Transverse colon (tissue), 4 donors: ENCODE measurements around the gene MPP2. TPM values are rescaled to one million over a fixed set of nuclear protein-coding genes. Genes with fewer than 3 reads are reported as not detected.

Source experiments
- DNase-seq: peaks from one replicate; pipeline ENCODE4 v3.0.0-alpha.2; 2019
- H3K27ac ChIP-seq, 4 donors: fragments of 200-600 bp; sonication (generic); 2 replicates each; pipeline ENCODE4 v1.5.1; 2016 to 2018; ENCODE audit warnings: inconsistent platforms in 4 of 4
- H3K27me3 ChIP-seq: fragments of 200-600 bp; sonication (generic); 2 replicates; pipeline ENCODE4 v1.5.1; 2017; ENCODE audit warnings: inconsistent platforms
- H3K36me3 ChIP-seq, 4 donors: fragments of 200-600 bp; sonication (generic); 2 replicates each; pipeline ENCODE4 v1.5.1; 2017 to 2019; ENCODE audit warnings: inconsistent platforms in 4 of 4
- H3K4me1 ChIP-seq, 4 donors: fragments of 200-600 bp; sonication (generic); 2 replicates each; pipeline ENCODE4 v1.5.1; 2017 to 2020; ENCODE audit warnings: inconsistent platforms in 4 of 4
- H3K4me3 ChIP-seq, 4 donors: fragments of 200-600 bp; sonication (generic); 1 replicate in 1 of 4; 2 replicates in 3 of 4; pipeline versions ENCODE4 v1.5.1 to v1.6.1; 2017 to 2019; ENCODE audit warnings: inconsistent platforms in 4 of 4
- H3K9me3 ChIP-seq, 2 donors: fragments of 200-600 bp; sonication (generic); 2 replicates each; pipeline ENCODE4 v1.5.1; 2017 to 2019; ENCODE audit warnings: inconsistent platforms in 2 of 2
- EP300 ChIP-seq: sonication (generic); formaldehyde crosslinking; IDR thresholded peaks from one replicate; pipeline ENCODE4 v1.6.1; 2017; ENCODE audit warnings: antibody characterized with exemption, low read depth
- POLR2A ChIP-seq: fragments of 450-650 bp; IDR thresholded peaks from one replicate; pipeline ENCODE4 v1.6.1; 2016; ENCODE audit warnings: antibody characterized with exemption, mild to moderate bottlenecking, moderate library complexity
- POLR2AphosphoS5 ChIP-seq, 3 donors: sonication (generic); formaldehyde crosslinking; IDR thresholded peaks; one replicate each; pipeline ENCODE4 v1.6.1; 2016; ENCODE audit warnings: antibody characterized with exemption in 3 of 3
- WGBS, 2 donors: methylation state at CpG; one replicate each; pipeline ENCODE4 v1.1.5; 2018; ENCODE audit warnings: low coverage in 1 of 2; 5-methylcytosine and 5-hydroxymethylcytosine counted together
- in situ Hi-C, 4 donors: fragments of 200-750 bp; cut with MboI; loops; one replicate each; pipeline versions ENCODE4 v1.15.0 to v1.15.1; 2017; ENCODE audit warnings: low sequenced_read_pairs in 3 of 4, low pct_ligation_motif_present in 1 of 4, low pct_unique_long_range_greater_than_20kb in 1 of 4
- intact Hi-C: fragments of 100-400 bp; cut with DNase I; formaldehyde crosslinking; loops from one replicate; pipeline ENCODE4 v1.15.1; 2023; ENCODE audit warnings: low total_unique reads
- total RNA-seq, 4 donors: library from RNA; depleted of rRNA; stranded (reverse); fragments of >200 nt; gene quantifications; one replicate each; pipeline ENCODE4 v1.1.0, GENCODE V29; 2016
- TF ChIP-seq, protein P1 (sequence below), 5 experiments: fragments of 200-600 bp in 3 of 5; fragments of 450-650 bp in 2 of 5; sonication (generic) in 3 of 5; IDR thresholded peaks; 1 replicate in 2 of 5; 2 replicates in 3 of 5; pipeline ENCODE4 v1.5.1; 2016 to 2017; ENCODE audit warnings: antibody characterized with exemption in 5 of 5, inconsistent platforms in 3 of 5, mild to moderate bottlenecking in 2 of 5, moderate library complexity in 1 of 5

MPP2 gene
- total RNA-seq, 4 donors from 2014 or later, result 3.4 to 4.9 (median 4.2) TPM

DNA sequence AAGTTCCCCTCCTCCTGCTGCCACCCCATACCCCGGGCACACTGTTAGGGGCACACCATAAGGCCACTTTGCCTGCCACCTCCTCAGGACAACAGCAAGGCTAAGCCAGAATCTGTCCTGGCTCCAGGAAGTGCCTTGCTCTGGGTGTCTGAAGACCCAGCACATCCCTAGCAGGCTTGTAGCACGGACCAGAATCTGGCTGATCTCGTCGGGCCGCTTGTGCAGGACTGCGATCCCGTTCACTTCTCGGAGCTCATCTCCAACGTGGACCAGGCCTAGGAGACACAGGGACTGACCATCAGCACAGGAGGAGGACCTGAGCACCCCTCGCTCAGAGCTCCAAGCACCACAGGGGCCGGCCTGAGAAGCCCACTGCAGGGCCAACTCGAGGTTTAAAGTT lies 81.8 kb downstream of the MPP2 start:
- H3K9me3 ChIP-seq, result no peaks in the 10 kb centered on the region
- no peak overlapping the region for H3K4me3 ChIP-seq
- H3K27me3 ChIP-seq, result no peaks in the 10 kb centered on the region
- peaks cover 0 to 8% (median 6%) of the 10 kb centered on the region in 4 donors for H3K4me1 ChIP-seq
- no peak for TF ChIP-seq EP300
- TF ChIP-seq, protein P1, sequence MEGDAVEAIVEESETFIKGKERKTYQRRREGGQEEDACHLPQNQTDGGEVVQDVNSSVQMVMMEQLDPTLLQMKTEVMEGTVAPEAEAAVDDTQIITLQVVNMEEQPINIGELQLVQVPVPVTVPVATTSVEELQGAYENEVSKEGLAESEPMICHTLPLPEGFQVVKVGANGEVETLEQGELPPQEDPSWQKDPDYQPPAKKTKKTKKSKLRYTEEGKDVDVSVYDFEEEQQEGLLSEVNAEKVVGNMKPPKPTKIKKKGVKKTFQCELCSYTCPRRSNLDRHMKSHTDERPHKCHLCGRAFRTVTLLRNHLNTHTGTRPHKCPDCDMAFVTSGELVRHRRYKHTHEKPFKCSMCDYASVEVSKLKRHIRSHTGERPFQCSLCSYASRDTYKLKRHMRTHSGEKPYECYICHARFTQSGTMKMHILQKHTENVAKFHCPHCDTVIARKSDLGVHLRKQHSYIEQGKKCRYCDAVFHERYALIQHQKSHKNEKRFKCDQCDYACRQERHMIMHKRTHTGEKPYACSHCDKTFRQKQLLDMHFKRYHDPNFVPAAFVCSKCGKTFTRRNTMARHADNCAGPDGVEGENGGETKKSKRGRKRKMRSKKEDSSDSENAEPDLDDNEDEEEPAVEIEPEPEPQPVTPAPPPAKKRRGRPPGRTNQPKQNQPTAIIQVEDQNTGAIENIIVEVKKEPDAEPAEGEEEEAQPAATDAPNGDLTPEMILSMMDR (IDR thresholded peaks at IDR 0.05), result no peak
- TF ChIP-seq POLR2A, result no peak
- TF ChIP-seq POLR2AphosphoS5 (IDR thresholded peaks at IDR 0.05), result no peak
- intact Hi-C loops (no loop called here), in situ Hi-C loops (no loop called here)
- 88% methylated on average over 12 of the region's 12 CpGs; no CpG with 5 or more reads in 1 of the 2 donors for WGBS, 2 donors
- no peak for DNase-seq
- H3K36me3 ChIP-seq, result no peaks in the 10 kb centered on the region
- no peak overlapping the region for H3K27ac ChIP-seq

Other genes starting within 250 kb of the MPP2 start
- gene MEOX1, start 245.6 kb downstream of the MPP2 start, total RNA-seq, result 1 to 10 TPM in 1 of 4 donors, under 1 TPM in 2, not detected in 1; 0.32 to 4.5 (median 0.96) TPM
- not detected for gene SOST, start 148.7 kb downstream of the MPP2 start, total RNA-seq
- 100 to 1,000 TPM in 1 of 4 donors, 10 to 100 TPM in 3; 52.7 to 145 (median 70.9) TPM for gene DUSP3, start 128.6 kb downstream of the MPP2 start, total RNA-seq
- not detected for gene CFAP97D1, start 127.1 kb downstream of the MPP2 start, total RNA-seq
- gene MPP3, start 74.4 kb downstream of the MPP2 start, total RNA-seq, result 10 to 100 TPM in 1 of 4 donors, 1 to 10 TPM in 3; 6.8 to 10.7 (median 7.5) TPM
- 10 to 100 TPM in 1 of 4 donors, 1 to 10 TPM in 1, under 1 TPM in 1, not detected in 1; 0.55 to 44.5 (median 1.4) TPM for gene CD300LG, start 60.4 kb downstream of the MPP2 start, total RNA-seq
- not detected for gene PPY, start 34.9 kb upstream of the MPP2 start, total RNA-seq
- gene PYY, start 46.4 kb upstream of the MPP2 start, total RNA-seq, result 10 to 100 TPM in 3 of 4 donors, not detected in 1; 27.7 to 89.2 (median 52.1) TPM
- gene NAGS, start 97.1 kb upstream of the MPP2 start, total RNA-seq, result 10 to 100 TPM in 2 of 4 donors, 1 to 10 TPM in 2; 3.0 to 46.3 (median 17.7) TPM
- gene TMEM101, start 107.4 kb upstream of the MPP2 start, total RNA-seq, result 10 to 100 TPM; 25.2 to 34.0 (median 27.7) TPM
- 10 to 100 TPM in 3 of 4 donors, 1 to 10 TPM in 1; 5.4 to 29.2 (median 22.9) TPM for gene LSM12, start 159.1 kb upstream of the MPP2 start, total RNA-seq
- 10 to 100 TPM in 3 of 4 donors, 1 to 10 TPM in 1; 5.2 to 35.6 (median 18.5) TPM for gene G6PC3, start 163.2 kb upstream of the MPP2 start, total RNA-seq
- gene HDAC5, start 216.1 kb upstream of the MPP2 start, total RNA-seq, result 100 to 1,000 TPM in 1 of 4 donors, 10 to 100 TPM in 3; 45.3 to 182 (median 70.8) TPM
- 10 to 100 TPM in 2 of 4 donors, under 1 TPM in 2; 0.32 to 16.9 (median 8.5) TPM for gene HROB, start 234.4 kb upstream of the MPP2 start, total RNA-seq